SK-N-SH treated with all-trans-retinoic acid at 6 μM for 48 hours (cell line): Measurements from ENCODE around the gene TMEM130.

Experiments
- ATAC-seq: fragments of 200-7000 bp; cut with Tn5 transposase; 3 replicates; pipeline ENCODE4 v1.9.1; 2020; ENCODE audit warnings: mild to moderate bottlenecking, moderate library complexity
- ARNTL ChIP-seq: fragments of 450-650 bp; formaldehyde crosslinking; IDR thresholded peaks from 2 replicates; pipeline ENCODE4 v1.5.0; 2020; ENCODE audit warnings: low read depth, mild to moderate bottlenecking, moderate library complexity, borderline replicate concordance
- BACH2 ChIP-seq: fragments of 250-450 bp; sonication (Bioruptor Pico); IDR thresholded peaks from 2 replicates; pipeline ENCODE4 v1.9.0; 2021; ENCODE audit warnings: mild to moderate bottlenecking, borderline replicate concordance
- CREB5 ChIP-seq: fragments of 250-450 bp; sonication (Bioruptor Pico); IDR thresholded peaks from 2 replicates; pipeline ENCODE4 v1.5.1; 2020; ENCODE audit warnings: low read depth, mild to moderate bottlenecking, moderate library complexity
- CSDC2 ChIP-seq: fragments of 250-450 bp; sonication (Bioruptor Pico); IDR thresholded peaks from 2 replicates; pipeline ENCODE4 v1.5.0; 2020; ENCODE audit warnings: mild to moderate bottlenecking, moderate library complexity
- CSRNP3 ChIP-seq: fragments of 250-450 bp; sonication (Bioruptor Pico); IDR thresholded peaks from 2 replicates; pipeline ENCODE4 v1.5.1; 2021; ENCODE audit warnings: mild to moderate bottlenecking, moderate library complexity
- ESRRG ChIP-seq: fragments of 250-450 bp; sonication (Bioruptor Pico); IDR thresholded peaks from 2 replicates; pipeline ENCODE4 v1.6.1; 2021; ENCODE audit warnings: mild to moderate bottlenecking
- GLIS3 ChIP-seq: fragments of 250-450 bp; sonication (Bioruptor Pico); IDR thresholded peaks from 2 replicates; pipeline ENCODE4 v1.5.0; 2020; ENCODE audit warnings: mild to moderate bottlenecking, moderate library complexity
- ISL1 ChIP-seq: fragments of 250-450 bp; sonication (Bioruptor Pico); IDR thresholded peaks from 2 replicates; pipeline ENCODE4 v2.1.2; 2022; ENCODE audit warnings: mild to moderate bottlenecking, moderate library complexity
- PATZ1 ChIP-seq: fragments of 250-450 bp; sonication (Bioruptor Pico); IDR thresholded peaks from 2 replicates; pipeline ENCODE4 v1.8.0; 2020; ENCODE audit warnings: mild to moderate bottlenecking, moderate library complexity, borderline replicate concordance
- POU6F1 ChIP-seq: fragments of 250-450 bp; sonication (Bioruptor Pico); IDR thresholded peaks from 2 replicates; pipeline ENCODE4 v1.8.0; 2021; ENCODE audit warnings: low read depth, mild to moderate bottlenecking, moderate library complexity, borderline replicate concordance
- SNAI2 ChIP-seq: fragments of 250-450 bp; sonication (Bioruptor Pico); IDR thresholded peaks from 2 replicates; pipeline ENCODE4 v1.5.0; 2020; ENCODE audit warnings: mild to moderate bottlenecking, moderate library complexity
- TCF4 ChIP-seq: fragments of 250-450 bp; sonication (Bioruptor Pico); IDR thresholded peaks from 2 replicates; pipeline ENCODE4 v1.8.0; 2021; ENCODE audit warnings: mild to moderate bottlenecking, moderate library complexity, borderline replicate concordance
- TSHZ2 ChIP-seq: fragments of 250-450 bp; sonication (Bioruptor Pico); IDR thresholded peaks from 2 replicates; pipeline ENCODE4 v1.5.0; 2020; ENCODE audit warnings: mild to moderate bottlenecking, moderate library complexity
- ZFP3 ChIP-seq: fragments of 250-450 bp; sonication (Bioruptor Pico); IDR thresholded peaks from 2 replicates; pipeline ENCODE4 v1.5.0; 2020; ENCODE audit warnings: mild to moderate bottlenecking, moderate library complexity
- ZFP30 ChIP-seq: fragments of 450-650 bp; formaldehyde crosslinking; IDR thresholded peaks from 2 replicates; pipeline ENCODE4 v1.5.0; 2022; ENCODE audit warnings: mild to moderate bottlenecking, moderate library complexity
- ZNF565 ChIP-seq: fragments of 450-650 bp; formaldehyde crosslinking; conservative IDR thresholded peaks from 2 replicates; pipeline ENCODE4 v1.5.0; 2020; ENCODE audit warnings: low read depth, mild to moderate bottlenecking, moderate library complexity
- ZNF70 ChIP-seq: fragments of 450-650 bp; formaldehyde crosslinking; IDR thresholded peaks from 2 replicates; pipeline ENCODE4 v1.5.0; 2020; ENCODE audit warnings: mild to moderate bottlenecking, moderate library complexity
- ZNF8 ChIP-seq: fragments of 450-650 bp; formaldehyde crosslinking; IDR thresholded peaks from 2 replicates; pipeline ENCODE4 v1.5.0; 2020; ENCODE audit warnings: mild to moderate bottlenecking, moderate library complexity

Gene TMEM130

GRCh38 chr7:98872328-98872924 lies 2.6 kb upstream of the TMEM130 start:
- no peak for TF ChIP-seq ZNF70 (CRISPR knock-in tag)
- no peak for TF ChIP-seq CSRNP3 (CRISPR knock-in tag)
- no peak for TF ChIP-seq ISL1 (CRISPR knock-in tag)
- no peak for TF ChIP-seq ZFP30 (CRISPR knock-in tag)
- ATAC-seq = no peak; the same call in 1 of the 3 replicates

- TF ChIP-seq ESRRG (CRISPR knock-in tag) (no peak), ZNF565 (CRISPR knock-in tag) (no peak), CSDC2 (CRISPR knock-in tag) (no peak), CREB5 (CRISPR knock-in tag) (no peak), CSRNP3 (CRISPR knock-in tag) (no peak), ARNTL (no peak), POU6F1 (CRISPR knock-in tag) (no peak), ZFP30 (CRISPR knock-in tag) (no peak), ZNF8 (CRISPR knock-in tag) (no peak), TSHZ2 (CRISPR knock-in tag) (no peak), TCF4 (no peak), PATZ1 (no peak), BACH2 (CRISPR knock-in tag) (no peak), GLIS3 (CRISPR knock-in tag) (no peak), ZFP3 (CRISPR knock-in tag) (no peak), ZNF70 (CRISPR knock-in tag) (no peak)
- ATAC-seq = no peak
Observed at GRCh38 chr7:98870807-98871491, 1.1 kb upstream of the TMEM130 start.

- ATAC-seq = peak; percentile 48
- TF ChIP-seq POU6F1 (CRISPR knock-in tag) (no peak), SNAI2 (no peak)
- TF ChIP-seq, all 23 proteins: peak for 0
Observed at GRCh38 chr7:98870121-98870651, 372 bp upstream of the TMEM130 start.
